H9 (cell line): Measurements from ENCODE around the gene ADAMTS17. TPM values are rescaled to one million over a fixed set of nuclear protein-coding genes. Genes with fewer than 3 reads are reported as not detected.
A peak's percentile ranks its signal among the peaks of the same experiment; 100 is the strongest.

Source experiments
- DNase-seq: peaks from one replicate; pipeline ENCODE4 v3.0.0-alpha.2; 2017
- H2AFZ ChIP-seq: one replicate; pipeline ENCODE4 v1.6.1; 2013; ENCODE audit warnings: mild to moderate bottlenecking, low read length, control low read depth, moderate library complexity
- H2AK5ac ChIP-seq: 2 replicates; pipeline ENCODE4 v1.6.1; 2013; ENCODE audit warnings: low read length, control low read depth, mixed read lengths; ENCODE audit not compliant: insufficient read length
- H2BK120ac ChIP-seq: one replicate; pipeline ENCODE4 v1.6.1; 2013; ENCODE audit warnings: low read depth, mild to moderate bottlenecking, low read length, control low read depth, inconsistent platforms; ENCODE audit not compliant: poor library complexity, severe bottlenecking
- H2BK12ac ChIP-seq: 2 replicates; pipeline ENCODE4 v1.6.1; 2013; ENCODE audit warnings: low read length, control low read depth, mixed read lengths, low read depth; ENCODE audit not compliant: insufficient read length
- H2BK15ac ChIP-seq: 2 replicates; pipeline ENCODE4 v1.6.1; 2013; ENCODE audit warnings: low read depth, low read length, control low read depth
- H2BK20ac ChIP-seq: one replicate; pipeline ENCODE4 v1.6.1; 2013; ENCODE audit warnings: low read depth, mild to moderate bottlenecking, low read length, control low read depth, inconsistent platforms; ENCODE audit not compliant: poor library complexity, severe bottlenecking
- H2BK5ac ChIP-seq: 2 replicates; pipeline ENCODE4 v1.6.1; 2013; ENCODE audit warnings: low read length, control low read depth, mixed read lengths; ENCODE audit not compliant: insufficient read length
- H3K14ac ChIP-seq: 2 replicates; pipeline ENCODE4 v1.6.1; 2013; ENCODE audit warnings: low read length, control low read depth; ENCODE audit not compliant: insufficient read depth
- H3K18ac ChIP-seq: 2 replicates; pipeline ENCODE4 v1.6.1; 2013; ENCODE audit warnings: low read depth, mild to moderate bottlenecking, mixed read lengths, low read length, control low read depth; ENCODE audit not compliant: insufficient read length
- H3K23ac ChIP-seq: 2 replicates; pipeline ENCODE4 v1.6.1; 2013; ENCODE audit warnings: low read length, control low read depth, mixed read lengths, low read depth; ENCODE audit not compliant: insufficient read length
- H3K23me2 ChIP-seq: 2 replicates; pipeline ENCODE4 v1.6.1; 2013; ENCODE audit warnings: low read depth, mild to moderate bottlenecking, mixed read lengths, low read length, control low read depth; ENCODE audit not compliant: insufficient read length, poor library complexity, severe bottlenecking
- H3K27ac ChIP-seq: 2 replicates; pipeline ENCODE4 v1.5.1; 2013; ENCODE audit warnings: low read length, control low read depth, mixed read lengths, low read depth; ENCODE audit not compliant: insufficient read length
- H3K27me3 ChIP-seq: 2 replicates; pipeline ENCODE4 v1.6.1; 2013; ENCODE audit warnings: low read length, control low read depth, inconsistent platforms; ENCODE audit not compliant: insufficient read depth
- H3K4ac ChIP-seq: 2 replicates; pipeline ENCODE4 v1.6.1; 2013; ENCODE audit warnings: low read depth, mild to moderate bottlenecking, control low read depth, inconsistent platforms, low read length, moderate library complexity
- H3K4me1 ChIP-seq: 2 replicates; pipeline ENCODE4 v1.6.1; 2013; ENCODE audit warnings: low read length, control low read depth, inconsistent platforms; ENCODE audit not compliant: insufficient read depth
- H3K4me2 ChIP-seq: 2 replicates; pipeline ENCODE4 v1.6.1; 2013; ENCODE audit warnings: low read length, control low read depth, mixed read lengths; ENCODE audit not compliant: insufficient read length, insufficient read depth
- H3K56ac ChIP-seq: 2 replicates; pipeline ENCODE4 v1.6.1; 2013; ENCODE audit warnings: low read depth, mild to moderate bottlenecking, mixed read lengths, low read length, control low read depth; ENCODE audit not compliant: insufficient read length
- H3K79me1 ChIP-seq: 2 replicates; pipeline ENCODE4 v1.6.1; 2013; ENCODE audit warnings: low read depth, mild to moderate bottlenecking, moderate library complexity, low read length, control low read depth, inconsistent platforms; ENCODE audit not compliant: insufficient read depth, poor library complexity, severe bottlenecking
- H3K79me2 ChIP-seq: 2 replicates; pipeline ENCODE4 v1.6.1; 2013; ENCODE audit warnings: low read length, control low read depth, inconsistent platforms; ENCODE audit not compliant: insufficient read depth
- H3K9ac ChIP-seq: 2 replicates; pipeline ENCODE4 v1.6.1; 2013; ENCODE audit warnings: low read length, control low read depth, mixed read lengths; ENCODE audit not compliant: insufficient read length; ENCODE audit errors: extremely low read depth
- H3K9me3 ChIP-seq: one replicate; pipeline ENCODE4 v1.6.1; 2013; ENCODE audit warnings: low read depth, low read length, inconsistent platforms; ENCODE audit not compliant: control insufficient read depth
- H3T11ph ChIP-seq: one replicate; pipeline ENCODE4 v1.6.1; 2013; ENCODE audit warnings: mild to moderate bottlenecking, low read length, control low read depth, inconsistent platforms
- H4K20me1 ChIP-seq: one replicate; pipeline ENCODE4 v1.6.1; 2013; ENCODE audit not compliant: control insufficient read depth, insufficient read length, insufficient read depth
- H4K5ac ChIP-seq: 2 replicates; pipeline ENCODE4 v1.6.1; 2013; ENCODE audit warnings: low read depth, mild to moderate bottlenecking, mixed read lengths, low read length, control low read depth; ENCODE audit not compliant: insufficient read length
- H4K8ac ChIP-seq: replicated peaks from 2 replicates; pipeline ENCODE4 v1.6.1; 2013; ENCODE audit warnings: low read length, control low read depth, mixed read lengths, low read depth; ENCODE audit not compliant: insufficient read length
- H4K91ac ChIP-seq: 2 replicates; pipeline ENCODE4 v1.6.1; 2013; ENCODE audit warnings: low read depth, mild to moderate bottlenecking, moderate library complexity, mixed read lengths, low read length, control low read depth; ENCODE audit not compliant: insufficient read length
- H3K27ac Mint-ChIP-seq, 3 experiments: 2 replicates in 2 of 3; 3 replicates in 1 of 3; pipeline ENCODE4 v1.8.0; 2020 to 2021; ENCODE audit warnings: mixed read lengths in 3 of 3, mild to moderate bottlenecking in 1 of 3, moderate library complexity in 1 of 3
- H3K27me3 Mint-ChIP-seq: 2 replicates; pipeline ENCODE4 v1.8.0; 2021; ENCODE audit warnings: low read depth, mild to moderate bottlenecking, moderate library complexity, mixed read lengths
- H3K36me3 Mint-ChIP-seq, 3 experiments: 2 replicates in 2 of 3; 3 replicates in 1 of 3; pipeline ENCODE4 v1.8.0; 2020 to 2021; ENCODE audit warnings: low read depth in 3 of 3, mixed read lengths in 3 of 3; ENCODE audit not compliant: insufficient read depth in 1 of 3
- H3K4me1 Mint-ChIP-seq, 2 experiments: 2 replicates each; pipeline ENCODE4 v1.8.0; 2020; ENCODE audit warnings: mixed read lengths in 2 of 2
- H3K4me3 Mint-ChIP-seq, 2 experiments: 2 replicates in 1 of 2; 3 replicates in 1 of 2; pipeline ENCODE4 v1.8.0; 2020 to 2021; ENCODE audit warnings: mild to moderate bottlenecking in 2 of 2, mixed read lengths in 2 of 2, moderate library complexity in 1 of 2
- H3K9me3 Mint-ChIP-seq, 2 experiments: 2 replicates in 1 of 2; 3 replicates in 1 of 2; pipeline ENCODE4 v1.8.0; 2020; ENCODE audit warnings: mild to moderate bottlenecking in 2 of 2, mixed read lengths in 2 of 2, moderate library complexity in 1 of 2
- WGBS: extraction: QIAGEN DNeasy Blood & Tissue Kit; methylation state at CpG from one replicate; pipeline ENCODE4 v1.1.7; 2013; ENCODE audit warnings: missing lambda C conversion rate, low lambda C conversion rate, mixed read lengths; ENCODE audit not compliant: insufficient read length; ENCODE audit errors: extremely low coverage; 5-methylcytosine and 5-hydroxymethylcytosine counted together
- total RNA-seq: library from RNA; stranded (reverse); gene quantifications from 2 replicates; pipeline ENCODE4 v1.2.1, GENCODE V29; 2021
- TF ChIP-seq, protein P1 (sequence below): fragments of 200-600 bp; sonication (generic); conservative IDR thresholded peaks from 3 replicates; pipeline ENCODE4 v1.8.0; 2021; ENCODE audit warnings: antibody characterized with exemption, mild to moderate bottlenecking

The ADAMTS17 gene
- total RNA-seq, 1 experiment from 2014 or later: 2.9 TPM

DNA sequence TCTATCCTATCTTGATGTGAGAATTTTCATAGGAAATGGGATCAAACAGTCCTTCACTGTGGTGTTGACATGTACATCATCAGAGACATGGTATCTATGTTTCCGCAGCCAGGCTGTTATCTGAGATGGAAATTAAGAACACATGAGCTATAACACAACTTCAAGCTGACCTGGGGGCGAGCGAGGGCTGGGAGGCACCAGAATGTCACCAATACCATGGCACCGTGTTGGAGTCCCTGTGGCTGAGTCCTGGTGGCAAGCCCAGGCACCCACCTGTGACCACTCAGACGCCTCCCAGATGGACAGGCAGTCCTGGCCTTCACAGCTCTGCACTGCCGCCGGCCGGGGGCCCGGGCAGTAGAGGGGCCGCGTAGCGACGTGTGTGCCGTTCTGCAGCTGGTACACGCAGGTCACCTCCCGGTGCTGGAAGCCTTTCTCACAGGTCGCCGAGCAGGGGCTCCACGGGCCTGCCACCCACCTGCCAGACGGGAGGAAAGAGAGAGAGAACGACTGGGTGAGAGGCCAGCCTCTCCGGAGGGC is 344.6 kb downstream of the ADAMTS17 start:
- H2BK15ac ChIP-seq: no peak overlapping the region
- Mint-ChIP-seq H3K27me3 (peaks cover 6% of the 10 kb centered on the region), H3K27ac (peak overlapping the region in 1 of 3 experiments; percentile 79; a peak in 2 of 7 replicates), H3K36me3 (no peaks in the 10 kb centered on the region), H3K4me3 (no peak overlapping the region), H3K9me3 (no peaks in the 10 kb centered on the region), H3K4me1 (peaks cover 35 to 47% of the 10 kb centered on the region in 2 experiments)
- no peak for DNase-seq
- no peaks in the 10 kb centered on the region for H3K79me1 ChIP-seq
- no peaks in the 10 kb centered on the region for H4K20me1 ChIP-seq
- H3T11ph ChIP-seq: no peak overlapping the region
- H3K27ac ChIP-seq: no peak overlapping the region
- no peak overlapping the region for H3K18ac ChIP-seq
- no peak overlapping the region for H2AFZ ChIP-seq
- H2BK120ac ChIP-seq: no peak overlapping the region
- H2BK12ac ChIP-seq: peak overlapping the region; percentile 12
- H2BK20ac ChIP-seq: no peak overlapping the region
- no peak overlapping the region for H3K4me2 ChIP-seq
- H3K9ac ChIP-seq: no peak overlapping the region
- H2BK5ac ChIP-seq: no peak overlapping the region
- H3K23me2 ChIP-seq: no peaks in the 10 kb centered on the region
- no peaks in the 10 kb centered on the region for H3K4me1 ChIP-seq
- H2AK5ac ChIP-seq: no peak overlapping the region
- H3K9me3 ChIP-seq: no peaks in the 10 kb centered on the region
- H3K27me3 ChIP-seq: no peaks in the 10 kb centered on the region
- no peak overlapping the region for H3K56ac ChIP-seq
- H4K91ac ChIP-seq: no peak overlapping the region
- H4K5ac ChIP-seq: no peak overlapping the region
- H3K79me2 ChIP-seq: no peaks in the 10 kb centered on the region
- H3K23ac ChIP-seq: no peak overlapping the region
- WGBS: no CpG with 5 or more reads among the region's 22 CpGs
- H3K14ac ChIP-seq: peak overlapping the region; percentile 12; the same call in 1 of the 2 replicates
- TF ChIP-seq, protein P1, sequence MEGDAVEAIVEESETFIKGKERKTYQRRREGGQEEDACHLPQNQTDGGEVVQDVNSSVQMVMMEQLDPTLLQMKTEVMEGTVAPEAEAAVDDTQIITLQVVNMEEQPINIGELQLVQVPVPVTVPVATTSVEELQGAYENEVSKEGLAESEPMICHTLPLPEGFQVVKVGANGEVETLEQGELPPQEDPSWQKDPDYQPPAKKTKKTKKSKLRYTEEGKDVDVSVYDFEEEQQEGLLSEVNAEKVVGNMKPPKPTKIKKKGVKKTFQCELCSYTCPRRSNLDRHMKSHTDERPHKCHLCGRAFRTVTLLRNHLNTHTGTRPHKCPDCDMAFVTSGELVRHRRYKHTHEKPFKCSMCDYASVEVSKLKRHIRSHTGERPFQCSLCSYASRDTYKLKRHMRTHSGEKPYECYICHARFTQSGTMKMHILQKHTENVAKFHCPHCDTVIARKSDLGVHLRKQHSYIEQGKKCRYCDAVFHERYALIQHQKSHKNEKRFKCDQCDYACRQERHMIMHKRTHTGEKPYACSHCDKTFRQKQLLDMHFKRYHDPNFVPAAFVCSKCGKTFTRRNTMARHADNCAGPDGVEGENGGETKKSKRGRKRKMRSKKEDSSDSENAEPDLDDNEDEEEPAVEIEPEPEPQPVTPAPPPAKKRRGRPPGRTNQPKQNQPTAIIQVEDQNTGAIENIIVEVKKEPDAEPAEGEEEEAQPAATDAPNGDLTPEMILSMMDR: no peak
- H3K4ac ChIP-seq: no peak overlapping the region
- no peak overlapping the region for H4K8ac ChIP-seq
